Smooth muscle cell (in vitro differentiated cells): Measurements from ENCODE around the gene OR10G6. TPM values are rescaled to one million over a fixed set of nuclear protein-coding genes. Genes with fewer than 3 reads are reported as not detected.

Experiments used
- DNase-seq: peaks from one replicate; lab custom pipeline; 2025; ENCODE audit not compliant: unreplicated experiment; lab: John Stamatoyannopoulos, UW
- H2AFZ ChIP-seq: fragments of 200-600 bp; sonication (generic); 2 replicates; pipeline ENCODE4 v1.6.0; 2016; ENCODE audit warnings: antibody characterized with exemption, low read depth, mild to moderate bottlenecking
- H3F3A ChIP-seq: fragments of 200-600 bp; sonication (generic); 2 replicates; pipeline ENCODE4 v1.6.0; 2017; ENCODE audit warnings: antibody characterized with exemption, low read depth
- H3K27ac ChIP-seq: fragments of 200-600 bp; sonication (generic); 2 replicates; pipeline ENCODE4 v1.5.1; 2016; ENCODE audit warnings: low read depth, mild to moderate bottlenecking
- H3K27me3 ChIP-seq: fragments of 200-600 bp; sonication (generic); 2 replicates; pipeline ENCODE4 v1.6.1; 2016; ENCODE audit warnings: low read depth, mild to moderate bottlenecking
- H3K36me3 ChIP-seq: fragments of 200-600 bp; sonication (generic); 2 replicates; pipeline ENCODE4 v1.5.1; 2016; ENCODE audit warnings: low read depth
- H3K4me1 ChIP-seq: fragments of 200-600 bp; sonication (generic); 2 replicates; pipeline ENCODE4 v1.5.1; 2016; ENCODE audit warnings: low read depth
- H3K4me2 ChIP-seq: fragments of 200-600 bp; sonication (generic); 2 replicates; pipeline ENCODE4 v1.6.0; 2016; ENCODE audit warnings: mild to moderate bottlenecking
- H3K4me3 ChIP-seq: fragments of 200-600 bp; sonication (generic); 2 replicates; pipeline ENCODE4 v1.5.1; 2016; ENCODE audit warnings: mild to moderate bottlenecking
- H3K79me2 ChIP-seq: fragments of 200-600 bp; sonication (generic); 2 replicates; pipeline ENCODE4 v1.6.0; 2016; ENCODE audit warnings: low read depth, mild to moderate bottlenecking
- H3K9ac ChIP-seq: fragments of 200-600 bp; sonication (generic); 2 replicates; pipeline ENCODE4 v1.6.0; 2016; ENCODE audit warnings: low read depth
- H3K9me3 ChIP-seq: fragments of 200-600 bp; sonication (generic); replicated peaks from 2 replicates; pipeline ENCODE4 v1.5.1; 2016; ENCODE audit warnings: low read depth
- H4K20me1 ChIP-seq: fragments of 200-600 bp; sonication (generic); 2 replicates; pipeline ENCODE4 v1.6.0; 2016; ENCODE audit warnings: low read depth
- CTCF ChIP-seq: fragments of 200-600 bp; sonication (generic); IDR thresholded peaks from 2 replicates; pipeline ENCODE4 v1.5.1; 2017; ENCODE audit warnings: borderline replicate concordance, mild to moderate bottlenecking, antibody characterized with exemption; ENCODE audit not compliant: insufficient read depth, poor library complexity, severe bottlenecking
- WGBS: methylation state at CpG from one replicate; pipeline ENCODE4 v1.1.7; 2016; ENCODE audit warnings: low lambda C conversion rate; 5-methylcytosine and 5-hydroxymethylcytosine counted together
- polyA plus RNA-seq: library from polyadenylated mRNA; unstranded; fragments of >200 nt; fragmentation: Nextera tagmentation; extraction: Ambion mirVana; gene quantifications from 2 replicates; pipeline ENCODE4 v1.2.1, GENCODE V29; 2016
- total RNA-seq: library from RNA; depleted of rRNA; stranded (reverse); fragments of >200 nt; gene quantifications from 2 replicates; pipeline ENCODE4 v1.2.3, GENCODE V29; 2014

Gene OR10G6
- total and polyA plus RNA-seq, 2 experiments from 2014 or later: not detected

- Histone ChIP-seq H3K27ac (no peak overlapping the region), H4K20me1 (no peaks in the 10 kb centered on the region), H3K79me2 (no peaks in the 10 kb centered on the region), H3K4me3 (no peak overlapping the region), H3F3A (no peaks in the 10 kb centered on the region), H2AFZ (no peak overlapping the region), H3K9ac (no peak overlapping the region), H3K36me3 (no peaks in the 10 kb centered on the region), H3K4me2 (no peak overlapping the region), H3K4me1 (no peaks in the 10 kb centered on the region), H3K27me3 (no peaks in the 10 kb centered on the region), H3K9me3 (no peaks in the 10 kb centered on the region)
- TF ChIP-seq CTCF: no peak
- WGBS: 92% methylated on average over 18 of the region's 18 CpGs
- DNase-seq: no peak
These were observed 18.0 kb downstream of the OR10G6 start for GRCh38 chr11:123976770-123977560.

- TF ChIP-seq CTCF: no peak
- H3K4me3 ChIP-seq: no peak overlapping the region
- no peaks in the 10 kb centered on the region for H4K20me1 ChIP-seq
- H3K27me3 ChIP-seq: no peaks in the 10 kb centered on the region
- no peak for DNase-seq
- H3K4me2 ChIP-seq: no peak overlapping the region
- H3K4me1 ChIP-seq: no peaks in the 10 kb centered on the region
- H3F3A ChIP-seq: no peaks in the 10 kb centered on the region
- WGBS: 59% methylated on average over 1 of the region's 1 CpG
- H3K27ac ChIP-seq: peak overlapping the region; percentile 55
- no peaks in the 10 kb centered on the region for H3K36me3 ChIP-seq
- no peak overlapping the region for H3K9ac ChIP-seq
- H2AFZ ChIP-seq: no peak overlapping the region
- no peaks in the 10 kb centered on the region for H3K79me2 ChIP-seq
- no peaks in the 10 kb centered on the region for H3K9me3 ChIP-seq
These were observed 21.1 kb downstream of the OR10G6 start for GRCh38 chr11:123973816-123974215.

- TF ChIP-seq CTCF: no peak
- H3K9me3 ChIP-seq: no peaks in the 10 kb centered on the region
- no peak overlapping the region for H3K4me2 ChIP-seq
- H3K27me3 ChIP-seq: no peaks in the 10 kb centered on the region
- no peaks in the 10 kb centered on the region for H3K36me3 ChIP-seq
- DNase-seq: no peak
- no peak overlapping the region for H3K9ac ChIP-seq
- H4K20me1 ChIP-seq: no peaks in the 10 kb centered on the region
- no peaks in the 10 kb centered on the region for H3K4me1 ChIP-seq
- H3K79me2 ChIP-seq: no peaks in the 10 kb centered on the region
- H3K4me3 ChIP-seq: no peak overlapping the region
- no peaks in the 10 kb centered on the region for H3F3A ChIP-seq
- no peak overlapping the region for H2AFZ ChIP-seq
- no peak overlapping the region for H3K27ac ChIP-seq
These were observed 38.2 kb downstream of the OR10G6 start for GRCh38 chr11:123956752-123957151.

GRCh38 chr11:123945132-123945531 lies 49.8 kb downstream of the OR10G6 start:
- Histone ChIP-seq H3K9ac (no peak overlapping the region), H3K9me3 (no peaks in the 10 kb centered on the region), H3K27ac (no peak overlapping the region), H3K79me2 (no peaks in the 10 kb centered on the region), H4K20me1 (no peaks in the 10 kb centered on the region), H3K27me3 (no peaks in the 10 kb centered on the region), H2AFZ (no peak overlapping the region), H3K4me1 (no peaks in the 10 kb centered on the region), H3K36me3 (no peaks in the 10 kb centered on the region), H3K4me3 (no peak overlapping the region), H3F3A (no peaks in the 10 kb centered on the region), H3K4me2 (peak overlapping the region; percentile 10)
- no peak for DNase-seq
- 30% methylated on average over 1 of the region's 1 CpG for WGBS
- no peak for TF ChIP-seq CTCF
